Kidney (tissue), 14 donors: Measurements from ENCODE around the gene CRTAC1. TPM values are rescaled to one million over a fixed set of nuclear protein-coding genes. Genes with fewer than 3 reads are reported as not detected.

ENCODE experiments used
- DNase-seq, 5 donors: peaks; one replicate each; pipeline ENCODE4 v3.0.0-alpha.2; 2013 to 2020
- FAIRE-seq: peaks from 2 replicates; lab custom pipeline; 2012; peaks lifted over from hg19 to GRCh38; lab: Jason Lieb, UNC
- H3K27ac ChIP-seq, 2 donors: one replicate each; pipeline ENCODE4 v1.7.0; 2013; ENCODE audit warnings: low read depth in 2 of 2, low read length in 2 of 2, inconsistent platforms in 1 of 2
- H3K27me3 ChIP-seq: one replicate; pipeline ENCODE4 v1.7.1; 2013; ENCODE audit warnings: low read length, inconsistent platforms; ENCODE audit not compliant: control insufficient read depth, insufficient read depth
- H3K36me3 ChIP-seq, 3 donors: one replicate each; pipeline versions ENCODE4 v1.7.0 to v1.7.1; 2013; ENCODE audit warnings: low read length in 3 of 3, control low read depth in 1 of 3, inconsistent platforms in 1 of 3; ENCODE audit not compliant: insufficient read depth in 3 of 3, control insufficient read depth in 2 of 3
- H3K4me1 ChIP-seq, 3 donors: one replicate each; pipeline versions ENCODE4 v1.7.0 to v1.7.1; 2013; ENCODE audit warnings: low read length in 3 of 3, inconsistent platforms in 1 of 3, low read depth in 1 of 3; ENCODE audit not compliant: control insufficient read depth in 2 of 3, insufficient read depth in 2 of 3
- H3K4me3 ChIP-seq, 3 donors: one replicate each; pipeline versions ENCODE4 v1.7.0 to v1.8.1; 2013; ENCODE audit warnings: low read length in 3 of 3, control low read depth in 1 of 3, inconsistent platforms in 1 of 3
- H3K9ac ChIP-seq, 3 donors: one replicate each; pipeline versions ENCODE4 v1.7.0 to v1.7.1; 2013; ENCODE audit warnings: low read length in 3 of 3, control low read depth in 1 of 3, inconsistent platforms in 1 of 3
- H3K9me3 ChIP-seq, 3 donors: one replicate each; pipeline versions ENCODE4 v1.7.0 to v1.7.1; 2013; ENCODE audit warnings: low read length in 3 of 3, control low read depth in 1 of 3, inconsistent platforms in 1 of 3; ENCODE audit not compliant: control insufficient read depth in 2 of 3, insufficient read depth in 1 of 3
- intact Hi-C: fragments of 100-400 bp; cut with DNase I; formaldehyde crosslinking; loops from one replicate; pipeline ENCODE4 v1.11.1; 2022
- polyA plus RNA-seq: library from polyadenylated mRNA; stranded (reverse); fragments of 350-450 nt; fragmentation: Illumina TruSeq; extraction: RNeasy Lipid Tissue Mini Kit (QIAGEN cat#74804); gene quantifications from one replicate; pipeline ENCODE4 v1.2.3, GENCODE V29; 2014; ENCODE audit warnings: low read depth, low replicate concordance; ENCODE audit not compliant: insufficient read depth
- total RNA-seq: library from RNA; stranded (reverse); fragmentation: NEBNext Ultra II Directional; extraction: Animal tissue kit (Norgen Biotek cat#: 25700); gene quantifications from one replicate; pipeline ENCODE4 v1.2.1, GENCODE V29; 2021
- TF ChIP-seq, protein P1 (sequence below): IDR thresholded peaks from 3 replicates; pipeline ENCODE4 v1.5.1; 2012; ENCODE audit warnings: mild to moderate bottlenecking, moderate library complexity, borderline replicate concordance; ENCODE audit not compliant: insufficient read depth; ENCODE audit errors: extremely low read depth
- donor health status: control.
- donor health status: control.
- donor health status: control.
- donor health status: control.
- donor health status: control.
- donor health status: DM: yes; HTN: yes; CAD: no.
- donor health status: Normal renal cell carcinoma (clear cell type).

CRTAC1 gene
- total and polyA plus RNA-seq, 2 donors from 2014 or later, result 6.1 to 7.2 TPM

DNA sequence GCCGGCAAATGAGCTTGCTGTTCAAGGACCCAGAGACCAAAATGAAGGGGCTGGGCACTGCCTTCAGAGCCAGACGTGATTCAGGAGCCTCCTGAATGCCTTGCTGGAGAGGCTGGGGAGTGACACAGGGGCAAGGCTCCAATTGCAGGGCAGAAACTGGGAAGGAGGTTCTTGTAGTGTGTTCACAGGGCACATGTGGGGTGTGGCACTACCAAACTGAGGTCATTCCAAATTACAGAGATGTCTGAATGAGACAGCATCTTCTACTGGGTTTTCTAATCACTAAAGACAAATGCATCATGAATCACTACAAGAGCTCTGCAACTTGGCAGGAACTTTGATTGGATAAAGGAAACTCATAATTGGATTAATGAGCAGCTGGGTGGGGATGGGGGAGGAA, 17.8 kb downstream of the CRTAC1 start:
- TF ChIP-seq, protein P1, sequence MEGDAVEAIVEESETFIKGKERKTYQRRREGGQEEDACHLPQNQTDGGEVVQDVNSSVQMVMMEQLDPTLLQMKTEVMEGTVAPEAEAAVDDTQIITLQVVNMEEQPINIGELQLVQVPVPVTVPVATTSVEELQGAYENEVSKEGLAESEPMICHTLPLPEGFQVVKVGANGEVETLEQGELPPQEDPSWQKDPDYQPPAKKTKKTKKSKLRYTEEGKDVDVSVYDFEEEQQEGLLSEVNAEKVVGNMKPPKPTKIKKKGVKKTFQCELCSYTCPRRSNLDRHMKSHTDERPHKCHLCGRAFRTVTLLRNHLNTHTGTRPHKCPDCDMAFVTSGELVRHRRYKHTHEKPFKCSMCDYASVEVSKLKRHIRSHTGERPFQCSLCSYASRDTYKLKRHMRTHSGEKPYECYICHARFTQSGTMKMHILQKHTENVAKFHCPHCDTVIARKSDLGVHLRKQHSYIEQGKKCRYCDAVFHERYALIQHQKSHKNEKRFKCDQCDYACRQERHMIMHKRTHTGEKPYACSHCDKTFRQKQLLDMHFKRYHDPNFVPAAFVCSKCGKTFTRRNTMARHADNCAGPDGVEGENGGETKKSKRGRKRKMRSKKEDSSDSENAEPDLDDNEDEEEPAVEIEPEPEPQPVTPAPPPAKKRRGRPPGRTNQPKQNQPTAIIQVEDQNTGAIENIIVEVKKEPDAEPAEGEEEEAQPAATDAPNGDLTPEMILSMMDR, result no peak
- no peaks in the 10 kb centered on the region for H3K27me3 ChIP-seq
- FAIRE-seq, result no peak
- no peaks in the 10 kb centered on the region for H3K4me1 ChIP-seq
- no peaks in the 10 kb centered on the region for H3K36me3 ChIP-seq
- H3K9ac ChIP-seq, result no peak overlapping the region
- DNase-seq, result no peak
- no peak overlapping the region for H3K27ac ChIP-seq
- intact Hi-C loops, result no loop called here
- no peaks in the 10 kb centered on the region for H3K9me3 ChIP-seq
- H3K4me3 ChIP-seq, result no peak overlapping the region

GRCh38 chr10:98010939-98011685, 19.3 kb downstream of the CRTAC1 start:
- no peak for FAIRE-seq
- TF ChIP-seq, protein P1, result no peak
- Histone ChIP-seq H3K4me3 (no peak overlapping the region), H3K27ac (no peak overlapping the region), H3K27me3 (no peaks in the 10 kb centered on the region), H3K36me3 (no peaks in the 10 kb centered on the region), H3K9me3 (no peaks in the 10 kb centered on the region), H3K9ac (no peak overlapping the region), H3K4me1 (no peaks in the 10 kb centered on the region)
- intact Hi-C loops, result no loop called here
- DNase-seq, result no peak

GRCh38 chr10:98006266-98006665, 24.2 kb downstream of the CRTAC1 start:
- TF ChIP-seq, protein P1, result no peak
- intact Hi-C loops, result no loop called here
- H3K9me3 ChIP-seq, result no peaks in the 10 kb centered on the region
- no peak overlapping the region for H3K27ac ChIP-seq
- DNase-seq (no peak), FAIRE-seq (no peak)
- no peaks in the 10 kb centered on the region for H3K4me1 ChIP-seq
- H3K27me3 ChIP-seq, result no peaks in the 10 kb centered on the region
- H3K4me3 ChIP-seq, result no peak overlapping the region
- H3K36me3 ChIP-seq, result no peaks in the 10 kb centered on the region
- no peak overlapping the region for H3K9ac ChIP-seq

GRCh38 chr10:98001736-98002135, 28.7 kb downstream of the CRTAC1 start:
- FAIRE-seq (no peak), DNase-seq (no peak)
- no peak overlapping the region for H3K9ac ChIP-seq
- intact Hi-C loops, result no loop called here
- H3K9me3 ChIP-seq, result peaks cover 0 to 3% (median 2%) of the 10 kb centered on the region in 3 donors
- no peak overlapping the region for H3K4me3 ChIP-seq
- H3K36me3 ChIP-seq, result no peaks in the 10 kb centered on the region
- TF ChIP-seq, protein P1, result no peak
- no peaks in the 10 kb centered on the region for H3K4me1 ChIP-seq
- H3K27ac ChIP-seq, result no peak overlapping the region
- H3K27me3 ChIP-seq, result no peaks in the 10 kb centered on the region
